Measurements from ENCODE around the gene NUDT16L1.
"Not testable (repeated sequence)": the region's sequence is repeated elsewhere in the genome, so short reads cannot be mapped to it uniquely, and the experiment has no call there.

NUDT16L1 gene

DNA sequence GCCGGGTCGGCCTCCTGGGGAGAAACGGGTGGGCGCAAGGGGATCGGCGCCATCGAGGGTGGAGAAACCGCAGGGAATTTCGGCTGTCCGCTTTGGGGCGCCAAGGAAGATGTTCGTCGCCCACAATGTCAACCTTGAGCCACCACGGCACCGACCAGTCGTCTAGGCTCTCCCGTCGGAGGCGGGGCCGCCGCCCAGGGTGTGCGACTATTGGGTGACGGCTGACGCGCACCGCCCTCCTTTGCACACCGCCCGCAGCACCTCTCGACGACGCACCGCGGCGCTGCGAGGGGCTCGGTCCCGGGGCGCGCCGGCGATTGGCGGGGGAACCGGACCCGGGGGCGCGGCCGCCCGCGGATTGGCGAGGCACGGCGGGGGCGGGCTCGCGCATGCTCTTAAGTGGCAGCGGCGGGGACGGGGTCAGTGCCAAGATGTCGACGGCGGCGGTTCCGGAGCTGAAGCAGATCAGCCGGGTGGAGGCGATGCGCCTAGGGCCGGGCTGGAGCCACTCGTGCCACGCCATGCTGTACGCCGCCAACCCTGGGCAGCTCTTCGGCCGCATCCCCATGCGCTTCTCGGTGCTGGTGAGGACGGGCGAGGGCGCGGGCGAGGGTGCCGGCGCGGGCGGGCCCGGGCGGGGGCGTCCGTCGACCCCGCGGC lies at the start of gene NUDT16L1:
Gene NUDT16L1, plus strand, starts transcription at position 267 of the 660 bp plus-strand sequence. Its CDS starts 165 bp downstream, at position 432.
- Histone ChIP-seq H3K36me3 (ENCODE audit: control insufficient read depth in 5 of 5, insufficient read depth in 5 of 5, low read length in 5 of 5) (peaks cover 0 to 51% (median 38%) of the 10 kb centered on the region in 5 donors), H3K4me1 (ENCODE audit: control insufficient read depth in 5 of 5, insufficient read depth in 5 of 5, low read length in 5 of 5) (peaks cover 3 to 58% (median 40%) of the 10 kb centered on the region in 5 donors), H3K9ac (ENCODE audit: low read length in 5 of 5) (peak within 1 kb of the TSS in 4 of 5 donors; percentile 46 to 78 (median 64)), H3K27ac (ENCODE audit: low read depth, low read length) (peak within 1 kb of the TSS; percentile 41), H3K27me3 (ENCODE audit: control insufficient read depth in 5 of 5, insufficient read depth in 4 of 5, low read length in 5 of 5) (no peaks in the 10 kb centered on the region), H3K9me3 (ENCODE audit: control insufficient read depth in 5 of 5, low read length in 5 of 5) (no peaks in the 10 kb centered on the region), H3K4me3 (ENCODE audit: low read depth in 1 of 5, low read length in 5 of 5) (peak within 1 kb of the TSS; percentile 7 to 96 (median 92))

DNA sequence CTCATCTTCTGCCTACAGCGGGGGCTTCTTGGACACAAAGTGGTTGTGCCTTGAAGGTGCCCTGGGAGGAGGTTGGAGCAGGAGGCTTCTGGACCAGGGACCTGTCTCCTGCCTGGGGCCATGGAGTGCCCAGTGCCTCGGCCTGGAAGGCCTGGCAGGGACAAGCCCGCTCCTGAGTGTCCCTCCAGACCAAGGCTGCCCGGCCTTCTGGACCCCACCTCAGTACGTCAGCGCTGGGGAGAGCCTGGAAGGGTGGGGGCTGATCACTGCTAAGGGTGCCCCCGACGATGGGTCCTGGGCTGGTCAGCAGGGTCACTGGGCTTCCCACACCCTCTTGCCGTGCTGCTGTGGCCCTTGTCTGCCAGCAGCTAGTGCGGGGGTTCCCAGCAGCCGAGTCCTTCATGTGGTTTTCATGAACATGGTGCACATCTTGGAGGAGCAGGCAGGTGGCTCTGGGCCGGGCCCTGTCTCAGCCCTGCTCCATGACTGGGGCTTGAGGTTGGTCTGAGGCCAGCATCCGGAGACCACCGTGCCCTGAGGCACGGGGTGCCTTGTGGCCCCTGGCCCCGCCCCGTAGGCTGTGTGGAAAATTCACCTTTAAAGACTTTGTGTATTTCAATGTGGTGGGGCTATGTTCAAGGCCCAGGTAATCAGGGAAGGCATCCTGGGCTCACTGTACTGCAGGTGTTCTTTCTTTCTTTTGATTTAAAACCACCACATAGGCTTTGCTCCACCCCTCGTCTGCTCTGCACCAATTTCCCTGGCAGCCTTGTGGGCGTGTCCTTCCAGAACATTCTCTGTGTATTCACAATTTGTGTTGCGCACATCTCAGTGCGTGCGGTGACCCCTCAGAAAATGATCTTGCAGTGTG lies 46.4 kb upstream of the NUDT16L1 start:
- Histone ChIP-seq H3K36me3 (ENCODE audit: control insufficient read depth in 5 of 5, insufficient read depth in 5 of 5, low read length in 5 of 5) (peaks cover 0 to 21% (median 9%) of the 10 kb centered on the region in 5 donors), H3K9me3 (ENCODE audit: control insufficient read depth in 5 of 5, low read length in 5 of 5) (no peaks in the 10 kb centered on the region), H3K9ac (ENCODE audit: low read length in 5 of 5) (peak overlapping the region in 1 of 5 donors; percentile 12), H3K4me3 (ENCODE audit: low read depth in 1 of 5, low read length in 5 of 5) (no peak overlapping the region), H3K27me3 (ENCODE audit: control insufficient read depth in 5 of 5, insufficient read depth in 4 of 5, low read length in 5 of 5) (no peaks in the 10 kb centered on the region), H3K4me1 (ENCODE audit: control insufficient read depth in 5 of 5, insufficient read depth in 5 of 5, low read length in 5 of 5) (peaks cover 0 to 18% (median 10%) of the 10 kb centered on the region in 5 donors), H3K27ac (ENCODE audit: low read depth, low read length) (no peak overlapping the region)

DNA sequence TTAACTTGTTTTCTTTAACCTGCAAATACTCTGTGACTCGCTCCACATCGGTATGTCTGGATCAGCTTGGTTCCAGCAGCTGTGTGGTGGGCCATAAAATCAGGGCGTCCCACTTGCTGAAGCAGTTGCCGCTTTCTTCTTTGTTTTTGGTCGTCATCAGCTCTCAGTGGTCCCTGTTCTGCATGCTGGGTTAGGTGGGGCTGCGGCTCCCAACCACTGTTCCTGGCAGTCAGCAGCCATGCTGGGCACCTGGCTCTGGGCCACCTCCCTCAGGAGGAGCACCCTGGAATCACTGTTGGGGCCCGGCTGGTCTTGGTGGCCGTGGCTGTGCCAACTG lies 45.8 kb upstream of the NUDT16L1 start:
- Histone ChIP-seq H3K36me3 (ENCODE audit: control insufficient read depth in 5 of 5, insufficient read depth in 5 of 5, low read length in 5 of 5) (peaks cover 0 to 27% (median 15%) of the 10 kb centered on the region in 5 donors), H3K4me3 (ENCODE audit: low read depth in 1 of 5, low read length in 5 of 5) (no peak overlapping the region), H3K9ac (ENCODE audit: low read length in 5 of 5) (peak overlapping the region in 1 of 5 donors; percentile 12), H3K9me3 (ENCODE audit: control insufficient read depth in 5 of 5, low read length in 5 of 5) (no peaks in the 10 kb centered on the region), H3K27ac (ENCODE audit: low read depth, low read length) (no peak overlapping the region), H3K27me3 (ENCODE audit: control insufficient read depth in 5 of 5, insufficient read depth in 4 of 5, low read length in 5 of 5) (no peaks in the 10 kb centered on the region), H3K4me1 (ENCODE audit: control insufficient read depth in 5 of 5, insufficient read depth in 5 of 5, low read length in 5 of 5) (peaks cover 0 to 18% (median 10%) of the 10 kb centered on the region in 5 donors)

DNA sequence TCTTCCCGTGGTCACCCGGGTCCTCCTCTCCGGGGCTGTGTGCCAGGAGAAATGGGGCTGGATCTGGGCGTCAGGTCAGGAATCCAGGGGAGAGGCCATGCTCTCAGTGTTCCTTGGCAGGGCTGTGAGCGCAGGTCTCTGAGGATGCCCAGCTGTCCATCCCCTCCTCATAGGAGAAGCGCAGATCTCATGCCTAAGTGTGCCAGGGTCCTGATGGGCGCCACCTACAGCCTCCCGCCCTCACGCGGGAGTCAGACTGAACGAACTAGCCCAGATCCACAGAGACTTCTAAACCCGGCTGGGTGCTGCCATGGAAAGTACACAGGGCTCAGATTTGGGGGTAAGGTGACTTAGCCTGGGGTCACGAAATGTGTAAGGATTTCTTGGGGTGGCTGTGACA lies 44.4 kb upstream of the NUDT16L1 start:
- no peak overlapping the region for H3K4me3 ChIP-seq (ENCODE audit: low read depth in 1 of 5, low read length in 5 of 5)
- H3K9me3 ChIP-seq (ENCODE audit: control insufficient read depth in 5 of 5, low read length in 5 of 5), result no peaks in the 10 kb centered on the region
- H3K27me3 ChIP-seq (ENCODE audit: control insufficient read depth in 5 of 5, insufficient read depth in 4 of 5, low read length in 5 of 5), result no peaks in the 10 kb centered on the region
- no peak overlapping the region for H3K9ac ChIP-seq (ENCODE audit: low read length in 5 of 5)
- no peak overlapping the region for H3K27ac ChIP-seq (ENCODE audit: low read depth, low read length)
- peaks cover 0 to 18% (median 10%) of the 10 kb centered on the region in 5 donors for H3K4me1 ChIP-seq (ENCODE audit: control insufficient read depth in 5 of 5, insufficient read depth in 5 of 5, low read length in 5 of 5)
- peaks cover 0 to 39% (median 24%) of the 10 kb centered on the region in 5 donors for H3K36me3 ChIP-seq (ENCODE audit: control insufficient read depth in 5 of 5, insufficient read depth in 5 of 5, low read length in 5 of 5)

DNA sequence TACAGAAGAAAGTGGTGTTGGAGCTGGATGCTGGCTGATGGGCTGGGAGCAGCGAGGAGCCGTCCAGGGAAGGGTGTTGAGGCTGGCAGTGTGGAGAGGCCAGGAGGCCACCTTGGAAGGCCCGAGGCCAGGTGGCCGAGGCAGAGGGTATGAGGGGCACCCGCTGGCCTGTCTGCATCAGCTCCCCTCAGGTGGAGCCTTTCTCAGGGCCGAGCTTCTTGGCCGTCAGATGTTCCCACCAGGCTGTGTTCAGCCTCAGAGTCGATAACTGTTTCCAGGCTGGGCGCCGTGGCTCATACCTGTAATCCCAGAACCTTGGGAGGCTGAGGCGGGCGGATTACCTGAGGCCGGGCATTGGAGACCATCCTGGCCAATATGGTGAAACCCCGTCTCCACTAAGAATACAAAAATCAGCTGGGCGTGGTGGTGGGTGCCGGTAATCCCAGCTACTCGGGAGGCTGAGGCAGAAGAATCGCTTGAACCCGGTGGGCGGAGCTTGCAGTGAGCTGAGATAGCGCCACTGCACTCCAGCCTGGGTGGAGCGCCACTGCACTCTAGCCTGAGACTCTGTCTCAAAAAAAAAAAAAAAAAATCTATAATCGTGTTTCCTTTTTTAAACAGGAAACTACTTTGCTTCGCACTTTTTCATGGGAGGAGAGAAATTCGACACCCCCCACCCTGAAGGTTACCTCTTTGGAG lies 43.5 kb upstream of the NUDT16L1 start:
- Histone ChIP-seq H3K36me3 (ENCODE audit: control insufficient read depth in 5 of 5, insufficient read depth in 5 of 5, low read length in 5 of 5) (peaks cover 0 to 48% (median 30%) of the 10 kb centered on the region in 5 donors), H3K9ac (ENCODE audit: low read length in 5 of 5) (no peak overlapping the region), H3K4me1 (ENCODE audit: control insufficient read depth in 5 of 5, insufficient read depth in 5 of 5, low read length in 5 of 5) (peaks cover 0 to 21% (median 10%) of the 10 kb centered on the region in 5 donors), H3K27ac (ENCODE audit: low read depth, low read length) (no peak overlapping the region), H3K4me3 (ENCODE audit: low read depth in 1 of 5, low read length in 5 of 5) (no peak overlapping the region), H3K9me3 (ENCODE audit: control insufficient read depth in 5 of 5, low read length in 5 of 5) (no peaks in the 10 kb centered on the region), H3K27me3 (ENCODE audit: control insufficient read depth in 5 of 5, insufficient read depth in 4 of 5, low read length in 5 of 5) (no peaks in the 10 kb centered on the region)

DNA sequence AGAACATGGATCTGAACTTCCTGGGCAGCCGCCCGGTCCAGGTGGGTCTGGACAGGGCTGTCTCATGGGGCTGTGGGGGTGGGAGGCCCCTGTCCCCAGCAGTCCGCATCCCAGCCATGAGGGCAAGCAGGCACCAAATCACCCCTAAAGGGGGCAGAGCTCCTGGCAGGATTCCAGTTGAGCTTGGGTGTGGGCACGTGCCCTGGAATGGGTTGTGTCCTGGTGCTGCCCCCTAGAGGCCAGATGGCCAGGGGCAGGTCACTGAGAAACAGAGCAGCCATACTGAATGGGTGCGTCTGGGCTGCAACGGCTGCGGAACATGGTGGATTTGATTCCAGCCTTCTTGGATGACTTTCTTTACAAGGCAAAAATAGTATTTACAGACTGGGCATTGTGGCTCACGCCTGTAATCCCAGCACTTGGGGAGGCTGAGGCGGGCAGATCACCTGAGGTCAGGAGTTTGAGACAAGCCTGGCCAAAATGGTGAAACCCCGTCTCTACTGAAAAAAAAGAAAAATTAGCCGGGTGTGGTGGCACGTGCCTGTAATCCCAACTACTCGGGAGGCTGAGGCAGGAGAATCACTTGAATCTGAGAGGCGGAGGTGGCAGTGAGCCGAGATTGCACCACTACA lies 42.8 kb upstream of the NUDT16L1 start:
- Histone ChIP-seq H3K36me3 (ENCODE audit: control insufficient read depth in 5 of 5, insufficient read depth in 5 of 5, low read length in 5 of 5) (peaks cover 0 to 50% (median 37%) of the 10 kb centered on the region in 5 donors), H3K4me1 (ENCODE audit: control insufficient read depth in 5 of 5, insufficient read depth in 5 of 5, low read length in 5 of 5) (peaks cover 0 to 21% (median 10%) of the 10 kb centered on the region in 5 donors)
- not testable (repeated sequence) for H3K4me3 ChIP-seq (ENCODE audit: low read depth in 1 of 5, low read length in 5 of 5); H3K27ac ChIP-seq (ENCODE audit: low read depth, low read length); H3K9ac ChIP-seq (ENCODE audit: low read length in 5 of 5); H3K27me3 ChIP-seq (ENCODE audit: control insufficient read depth in 5 of 5, insufficient read depth in 4 of 5, low read length in 5 of 5); H3K9me3 ChIP-seq (ENCODE audit: control insufficient read depth in 5 of 5, low read length in 5 of 5)

DNA sequence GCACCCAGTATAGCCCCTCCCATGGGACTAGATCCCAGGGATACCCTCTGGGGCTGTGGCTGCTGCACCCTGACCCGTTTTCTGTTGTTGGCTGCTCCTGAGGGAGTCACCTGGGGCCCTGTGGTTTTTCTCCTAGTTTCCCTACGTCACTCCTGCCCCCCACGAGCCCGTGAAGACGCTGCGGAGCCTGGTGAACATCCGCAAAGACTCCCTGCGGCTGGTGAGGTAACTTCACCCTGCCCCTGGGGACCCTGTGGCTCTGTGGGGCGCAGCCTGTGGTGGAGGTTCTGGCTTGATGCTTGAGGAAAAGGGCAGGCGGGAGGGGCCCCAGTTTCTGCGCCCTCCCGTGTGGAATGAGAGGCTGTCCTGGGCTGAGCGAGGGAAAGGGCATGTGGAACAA lies 41.5 kb upstream of the NUDT16L1 start:
- H3K27me3 ChIP-seq (ENCODE audit: control insufficient read depth in 5 of 5, insufficient read depth in 4 of 5, low read length in 5 of 5), result no peaks in the 10 kb centered on the region
- no peak overlapping the region for H3K27ac ChIP-seq (ENCODE audit: low read depth, low read length)
- H3K4me1 ChIP-seq (ENCODE audit: control insufficient read depth in 5 of 5, insufficient read depth in 5 of 5, low read length in 5 of 5), result peaks cover 0 to 21% (median 10%) of the 10 kb centered on the region in 5 donors
- H3K36me3 ChIP-seq (ENCODE audit: control insufficient read depth in 5 of 5, insufficient read depth in 5 of 5, low read length in 5 of 5), result peaks cover 0 to 60% (median 44%) of the 10 kb centered on the region in 5 donors
- no peaks in the 10 kb centered on the region for H3K9me3 ChIP-seq (ENCODE audit: control insufficient read depth in 5 of 5, low read length in 5 of 5)
- no peak overlapping the region for H3K4me3 ChIP-seq (ENCODE audit: low read depth in 1 of 5, low read length in 5 of 5)
- H3K9ac ChIP-seq (ENCODE audit: low read length in 5 of 5), result no peak overlapping the region

DNA sequence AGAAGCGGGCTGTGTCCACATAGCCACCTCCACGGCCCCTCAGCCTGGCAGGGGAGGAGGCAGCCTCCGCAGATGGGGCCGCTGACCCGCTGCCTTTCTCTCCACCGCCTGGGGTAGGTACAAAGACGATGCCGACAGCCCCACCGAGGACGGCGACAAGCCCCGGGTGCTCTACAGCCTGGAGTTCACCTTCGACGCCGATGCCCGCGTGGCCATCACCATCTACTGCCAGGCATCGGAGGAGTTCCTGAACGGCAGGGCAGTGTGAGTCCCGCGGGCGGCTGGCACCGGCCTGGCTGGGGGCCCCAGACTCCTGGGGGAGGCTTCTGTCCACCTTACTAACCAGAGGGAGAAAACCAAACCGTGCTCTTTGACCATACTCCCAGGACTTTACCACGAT lies 40.8 kb upstream of the NUDT16L1 start:
- Histone ChIP-seq H3K9me3 (ENCODE audit: control insufficient read depth in 5 of 5, low read length in 5 of 5) (no peaks in the 10 kb centered on the region), H3K36me3 (ENCODE audit: control insufficient read depth in 5 of 5, insufficient read depth in 5 of 5, low read length in 5 of 5) (peaks cover 0 to 67% (median 52%) of the 10 kb centered on the region in 5 donors), H3K27ac (ENCODE audit: low read depth, low read length) (no peak overlapping the region), H3K9ac (ENCODE audit: low read length in 5 of 5) (no peak overlapping the region), H3K4me1 (ENCODE audit: control insufficient read depth in 5 of 5, insufficient read depth in 5 of 5, low read length in 5 of 5) (peaks cover 0 to 21% (median 10%) of the 10 kb centered on the region in 5 donors), H3K27me3 (ENCODE audit: control insufficient read depth in 5 of 5, insufficient read depth in 4 of 5, low read length in 5 of 5) (no peaks in the 10 kb centered on the region), H3K4me3 (ENCODE audit: low read depth in 1 of 5, low read length in 5 of 5) (no peak overlapping the region)

DNA sequence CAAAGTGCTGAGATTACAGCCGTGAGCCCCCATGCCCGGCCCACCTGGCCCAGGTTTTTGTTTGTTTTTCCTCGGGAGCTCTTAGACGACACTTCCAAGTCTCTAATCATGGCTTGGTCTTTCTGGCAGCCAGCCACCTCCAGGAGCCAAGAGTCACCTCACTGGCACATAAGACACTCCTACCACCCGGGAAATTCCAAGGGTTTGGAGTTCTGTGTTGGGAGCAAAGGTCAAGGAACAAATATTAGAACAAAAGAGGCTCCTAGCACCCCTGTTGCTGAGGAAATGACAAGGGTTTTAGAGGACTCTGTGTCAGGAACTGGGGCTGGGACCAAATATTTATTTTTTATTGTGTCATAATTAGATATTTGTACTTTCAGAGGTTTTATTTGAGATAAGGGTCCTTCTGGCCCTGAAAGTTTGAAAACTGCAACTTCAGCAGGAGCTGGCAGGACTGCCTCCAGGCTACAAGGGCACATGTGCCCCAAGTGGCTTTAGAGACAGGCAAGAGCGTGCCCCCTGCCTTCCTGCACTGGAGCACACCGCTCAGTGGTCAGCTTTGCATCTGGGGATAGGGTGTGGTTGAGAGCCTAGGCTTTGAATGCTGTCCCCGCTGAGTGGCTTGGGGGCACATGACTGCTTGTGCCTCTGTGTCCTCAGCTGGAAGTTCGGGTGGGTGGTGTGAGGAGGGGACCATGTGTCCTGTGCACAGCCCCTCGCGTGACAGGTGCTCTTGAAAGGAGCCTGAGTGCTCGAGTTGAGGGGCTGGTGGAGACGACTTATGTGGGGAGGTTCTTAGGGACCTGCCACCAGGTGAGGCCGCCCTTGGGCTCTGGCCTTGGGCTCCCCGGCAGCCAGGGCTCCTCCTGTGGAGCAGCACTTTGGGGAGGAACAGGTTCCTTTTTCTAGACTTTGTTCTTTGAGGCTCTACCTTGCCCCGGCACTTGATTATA lies 39.1 kb upstream of the NUDT16L1 start:
- Histone ChIP-seq H3K4me3 (ENCODE audit: low read depth in 1 of 5, low read length in 5 of 5) (no peak overlapping the region), H3K27ac (ENCODE audit: low read depth, low read length) (no peak overlapping the region), H3K9me3 (ENCODE audit: control insufficient read depth in 5 of 5, low read length in 5 of 5) (no peaks in the 10 kb centered on the region), H3K9ac (ENCODE audit: low read length in 5 of 5) (no peak overlapping the region), H3K4me1 (ENCODE audit: control insufficient read depth in 5 of 5, insufficient read depth in 5 of 5, low read length in 5 of 5) (peaks cover 0 to 14% (median 6%) of the 10 kb centered on the region in 5 donors), H3K27me3 (ENCODE audit: control insufficient read depth in 5 of 5, insufficient read depth in 4 of 5, low read length in 5 of 5) (no peaks in the 10 kb centered on the region), H3K36me3 (ENCODE audit: control insufficient read depth in 5 of 5, insufficient read depth in 5 of 5, low read length in 5 of 5) (peaks cover 0 to 83% (median 65%) of the 10 kb centered on the region in 5 donors)

Data from subcutaneous abdominal adipose tissue (tissue), 5 donors.